CD8-positive, alpha-beta memory T cell (primary cell): ENCODE data around the gene KCTD18. TPM values are rescaled to one million over a fixed set of nuclear protein-coding genes. Genes with fewer than 3 reads are reported as not detected.
A peak's percentile ranks its signal among the peaks of the same experiment; 100 is the strongest.

Source experiments
- CTCF ChIA-PET: fragments of 350-600 bp; sonication (Branson Sonifier 250); formaldehyde crosslinking; loops from one replicate; lab custom pipeline; 2021; ENCODE audit warnings: antibody characterized with exemption; lab: Charles Lee
- POLR2A ChIA-PET: fragments of 350-600 bp; sonication (Branson Sonifier 250); formaldehyde crosslinking; loops from one replicate; lab custom pipeline; 2021; ENCODE audit warnings: antibody characterized with exemption; lab: Charles Lee
- DNase-seq, 5 donors: peaks; one replicate each; pipeline versions ENCODE4 v3.0.0 to v3.0.0-alpha.2; 2020 to 2022; ENCODE audit warnings: mixed read lengths in 1 of 5
- H3K27ac ChIP-seq: one replicate; pipeline ENCODE4 v1.7.0; 2013; ENCODE audit warnings: low read depth, mild to moderate bottlenecking, low read length, moderate library complexity
- H3K27me3 ChIP-seq: 2 replicates; pipeline ENCODE4 v1.7.0; 2013; ENCODE audit warnings: low read length, mild to moderate bottlenecking; ENCODE audit not compliant: insufficient read depth, poor library complexity, severe bottlenecking
- H3K36me3 ChIP-seq: 2 replicates; pipeline ENCODE4 v1.7.0; 2013; ENCODE audit warnings: mild to moderate bottlenecking, low read length, moderate library complexity; ENCODE audit not compliant: insufficient read depth
- H3K4me1 ChIP-seq: 2 replicates; pipeline ENCODE4 v1.7.0; 2013; ENCODE audit warnings: mild to moderate bottlenecking, low read length, moderate library complexity; ENCODE audit not compliant: insufficient read depth
- H3K4me3 ChIP-seq: 2 replicates; pipeline ENCODE4 v1.7.0; 2013; ENCODE audit warnings: mild to moderate bottlenecking, low read length
- H3K9me3 ChIP-seq: 2 replicates; pipeline ENCODE4 v1.7.0; 2013; ENCODE audit warnings: mild to moderate bottlenecking, low read length
- H3K27ac Mint-ChIP-seq, 8 donors: one replicate each; pipeline ENCODE4 v1.8.0; 2020 to 2021; ENCODE audit warnings: mixed read lengths in 8 of 8, mild to moderate bottlenecking in 6 of 8, inconsistent platforms in 3 of 8, moderate library complexity in 3 of 8
- H3K27me3 Mint-ChIP-seq, 2 donors: one replicate each; pipeline ENCODE4 v1.8.0; 2020 to 2021; ENCODE audit warnings: mixed read lengths in 2 of 2, mild to moderate bottlenecking in 1 of 2, moderate library complexity in 1 of 2
- H3K36me3 Mint-ChIP-seq, 3 donors: one replicate each; pipeline ENCODE4 v1.8.0; 2020 to 2021; ENCODE audit warnings: mixed read lengths in 3 of 3, inconsistent platforms in 1 of 3, mild to moderate bottlenecking in 1 of 3
- H3K4me1 Mint-ChIP-seq, 3 donors: one replicate each; pipeline ENCODE4 v1.8.0; 2020 to 2021; ENCODE audit warnings: mixed read lengths in 3 of 3, inconsistent platforms in 1 of 3, mild to moderate bottlenecking in 1 of 3
- H3K4me3 Mint-ChIP-seq, 7 donors: one replicate each; pipeline ENCODE4 v1.8.0; 2020 to 2021; ENCODE audit warnings: mixed read lengths in 7 of 7, mild to moderate bottlenecking in 6 of 7, moderate library complexity in 4 of 7, inconsistent platforms in 2 of 7
- H3K9me3 Mint-ChIP-seq, 5 donors: one replicate each; pipeline ENCODE4 v1.8.0; 2020 to 2022; ENCODE audit warnings: mixed read lengths in 5 of 5, mild to moderate bottlenecking in 3 of 5, moderate library complexity in 2 of 5, inconsistent platforms in 1 of 5
- polyA plus RNA-seq: library from polyadenylated mRNA; unstranded; fragments of 300-500 nt; fragmentation: Illumina TruSeq; gene quantifications from one replicate; pipeline ENCODE4 v1.2.3, GENCODE V29; 2021
- total RNA-seq, 2 experiments: library from RNA; stranded (reverse); gene quantifications; one replicate each; pipeline ENCODE4 v1.2.3, GENCODE V29; 2021

Gene KCTD18
- total and polyA plus RNA-seq, 3 experiments from 2014 or later, result 14.5 to 15.3 (median 14.7) TPM

GRCh38 chr2:200525551-200525881, 15.6 kb upstream of the KCTD18 start:
- Histone ChIP-seq H3K27me3 (no peaks in the 10 kb centered on the region), H3K27ac (peak overlapping the region; percentile 48), H3K4me3 (peak overlapping the region; percentile 91), H3K9me3 (no peaks in the 10 kb centered on the region), H3K36me3 (no peaks in the 10 kb centered on the region), H3K4me1 (peaks cover 10% of the 10 kb centered on the region)
- ChIA-PET CTCF (interaction anchor here (1.4 to 3.5 kb wide), 3 partner anchors 10 to 16 kb away, joined by 6 to 8 read pairs (median 6); partner anchors contain the start of gene KCTD18), POLR2A (interaction anchor here (0.6 to 2.0 kb wide), 2 partner anchors 15 to 220 kb away, joined by 5 to 8 read pairs; partner anchors contain the start of gene KCTD18)
- Mint-ChIP-seq H3K4me1 (peaks cover 12 to 16% (median 14%) of the 10 kb centered on the region in 3 donors), H3K4me3 (peak overlapping the region; percentile 91 to 98 (median 92)), H3K27me3 (peaks cover 0 to 3% of the 10 kb centered on the region in 2 donors), H3K9me3 (no peaks in the 10 kb centered on the region), H3K36me3 (peaks cover 0 to 4% (median 0%) of the 10 kb centered on the region in 3 donors), H3K27ac (peak overlapping the region; percentile 38 to 88 (median 75))
- DNase-seq, result no peak

- no peaks in the 10 kb centered on the region for H3K27me3 ChIP-seq
- no peak for DNase-seq
- Mint-ChIP-seq H3K4me3 (peak overlapping the region in 4 of 7 donors; percentile 9 to 92 (median 91)), H3K36me3 (peaks cover 0 to 4% (median 0%) of the 10 kb centered on the region in 3 donors), H3K27me3 (peaks cover 0 to 3% of the 10 kb centered on the region in 2 donors), H3K27ac (no peak overlapping the region), H3K9me3 (no peaks in the 10 kb centered on the region), H3K4me1 (peaks cover 12 to 16% (median 14%) of the 10 kb centered on the region in 3 donors)
- ChIA-PET CTCF (interaction anchor here (1.4 to 3.5 kb wide), 4 partner anchors 9 to 16 kb away, joined by 6 to 8 read pairs (median 6); partner anchors contain the start of gene KCTD18), POLR2A (interaction anchor here (0.6 to 2.0 kb wide), 2 partner anchors 15 to 220 kb away, joined by 5 to 8 read pairs; partner anchors contain the start of gene KCTD18)
- no peak overlapping the region for H3K27ac ChIP-seq
- no peaks in the 10 kb centered on the region for H3K36me3 ChIP-seq
- H3K9me3 ChIP-seq, result no peaks in the 10 kb centered on the region
- peak overlapping the region; percentile 91 for H3K4me3 ChIP-seq
- H3K4me1 ChIP-seq, result peaks cover 10% of the 10 kb centered on the region
These were observed 15.2 kb upstream of the KCTD18 start for GRCh38 chr2:200525066-200525465.

- no peaks in the 10 kb centered on the region for H3K9me3 ChIP-seq
- no peak overlapping the region for H3K27ac ChIP-seq
- no peak overlapping the region for H3K4me3 ChIP-seq
- no peaks in the 10 kb centered on the region for H3K36me3 ChIP-seq
- no peak overlapping the region for H3K27ac Mint-ChIP-seq
- peaks cover 0 to 3% of the 10 kb centered on the region in 2 donors for H3K27me3 Mint-ChIP-seq
- H3K9me3 Mint-ChIP-seq, result no peaks in the 10 kb centered on the region
- no peak for DNase-seq
- peaks cover 10% of the 10 kb centered on the region for H3K4me1 ChIP-seq
- peak overlapping the region in 1 of 7 donors; percentile 68 for H3K4me3 Mint-ChIP-seq
- ChIA-PET POLR2A (interaction anchor here (0.7 kb wide), 1 partner anchor 11 kb away, joined by 3 read pairs; no protein-coding TSS in a partner anchor), CTCF (interaction anchor here (1.4 to 3.5 kb wide), 3 partner anchors 8 to 14 kb away, joined by 3 to 8 read pairs (median 6); partner anchors contain the start of gene KCTD18)
- peaks cover 0 to 4% (median 0%) of the 10 kb centered on the region in 3 donors for H3K36me3 Mint-ChIP-seq
- peaks cover 12 to 16% (median 14%) of the 10 kb centered on the region in 3 donors for H3K4me1 Mint-ChIP-seq
- H3K27me3 ChIP-seq, result no peaks in the 10 kb centered on the region
These were observed 13.7 kb upstream of the KCTD18 start for GRCh38 chr2:200523604-200524003.

- ChIA-PET CTCF (interaction anchor here (1.4 to 2.0 kb wide), 2 partner anchors 13 to 14 kb away, joined by 3 to 6 read pairs; partner anchors contain the start of gene KCTD18), POLR2A (no interaction called here)
- no peak for DNase-seq
These were observed 13.3 kb upstream of the KCTD18 start for GRCh38 chr2:200523158-200523557.

GRCh38 chr2:200515155-200515554, 5.3 kb upstream of the KCTD18 start:
- ChIA-PET POLR2A (no interaction called here), CTCF (interaction anchor here (1.4 kb wide), 1 partner anchor 10 kb away, joined by 8 read pairs; the partner anchor contains the start of gene SGO2)
- Mint-ChIP-seq H3K4me3 (no peak overlapping the region), H3K4me1 (peaks cover 12 to 16% (median 15%) of the 10 kb centered on the region in 3 donors), H3K36me3 (peaks cover 0 to 6% (median 0%) of the 10 kb centered on the region in 3 donors), H3K27ac (no peak overlapping the region), H3K9me3 (peaks cover 0 to 9% (median 3%) of the 10 kb centered on the region in 5 donors), H3K27me3 (peaks cover 6 to 8% of the 10 kb centered on the region in 2 donors)
- H3K4me3 ChIP-seq, result no peak overlapping the region
- DNase-seq, result no peak
- no peaks in the 10 kb centered on the region for H3K9me3 ChIP-seq
- no peaks in the 10 kb centered on the region for H3K36me3 ChIP-seq
- H3K4me1 ChIP-seq, result peaks cover 26% of the 10 kb centered on the region
- no peak overlapping the region for H3K27ac ChIP-seq
- H3K27me3 ChIP-seq, result no peaks in the 10 kb centered on the region

More at GRCh38 chr2:200523158-200523557, 13.3 kb upstream of the KCTD18 start:
- H3K4me1 Mint-ChIP-seq, result peaks cover 12 to 16% (median 14%) of the 10 kb centered on the region in 3 donors
- H3K27ac ChIP-seq, result no peak overlapping the region
- no peaks in the 10 kb centered on the region for H3K36me3 ChIP-seq
- no peak overlapping the region for H3K4me3 ChIP-seq
- H3K27ac Mint-ChIP-seq, result no peak overlapping the region
- no peaks in the 10 kb centered on the region for H3K9me3 Mint-ChIP-seq
- H3K4me3 Mint-ChIP-seq, result no peak overlapping the region
- H3K36me3 Mint-ChIP-seq, result peaks cover 0 to 4% (median 0%) of the 10 kb centered on the region in 3 donors
- H3K9me3 ChIP-seq, result no peaks in the 10 kb centered on the region
- H3K27me3 ChIP-seq, result no peaks in the 10 kb centered on the region
- peaks cover 10% of the 10 kb centered on the region for H3K4me1 ChIP-seq
- H3K27me3 Mint-ChIP-seq, result peaks cover 0 to 3% of the 10 kb centered on the region in 2 donors

GRCh38 chr2:200509235-200509611, 645 bp downstream of the KCTD18 start:
- peaks cover 0 to 18% (median 0%) of the 10 kb centered on the region in 3 donors for H3K36me3 Mint-ChIP-seq
- CTCF ChIA-PET, result interaction anchor here (1.1 to 1.6 kb wide), 5 partner anchors 15 to 27 kb away, joined by 6 to 7 read pairs (median 7); partner anchors contain the start of gene SGO2
- Histone ChIP-seq H3K36me3 (no peaks in the 10 kb centered on the region), H3K9me3 (no peaks in the 10 kb centered on the region), H3K27ac (peak overlapping the region; percentile 69), H3K27me3 (no peaks in the 10 kb centered on the region), H3K4me1 (peaks cover 23% of the 10 kb centered on the region), H3K4me3 (peak overlapping the region; percentile 91)
- H3K4me3 Mint-ChIP-seq, result peak overlapping the region in 6 of 7 donors; percentile 89 to 92 (median 91)
- peak in 1 of 5 donors; percentile 11 for DNase-seq
- H3K27ac Mint-ChIP-seq, result peak overlapping the region; percentile 84 to 97 (median 95)
- peaks cover 27 to 55% (median 38%) of the 10 kb centered on the region in 3 donors for H3K4me1 Mint-ChIP-seq
- POLR2A ChIA-PET, result interaction anchor here (1.0 to 1.6 kb wide), 2 partner anchors 17 to 553 kb away, joined by 3 to 8 read pairs; partner anchors contain the start of gene SGO2
- no peaks in the 10 kb centered on the region for H3K27me3 Mint-ChIP-seq
- H3K9me3 Mint-ChIP-seq, result no peaks in the 10 kb centered on the region

- Histone ChIP-seq H3K27me3 (no peaks in the 10 kb centered on the region), H3K4me3 (no peak overlapping the region), H3K36me3 (no peaks in the 10 kb centered on the region), H3K4me1 (peaks cover 22% of the 10 kb centered on the region), H3K9me3 (no peaks in the 10 kb centered on the region), H3K27ac (no peak overlapping the region)
- ChIA-PET CTCF (no interaction called here), POLR2A (no interaction called here)
- H3K36me3 Mint-ChIP-seq, result peaks cover 10 to 30% (median 12%) of the 10 kb centered on the region in 3 donors
- H3K27ac Mint-ChIP-seq, result peak overlapping the region in 2 of 8 donors; percentile 44 to 49
- H3K4me3 Mint-ChIP-seq, result peak overlapping the region in 1 of 7 donors; percentile 54
- H3K27me3 Mint-ChIP-seq, result no peaks in the 10 kb centered on the region
- H3K9me3 Mint-ChIP-seq, result no peaks in the 10 kb centered on the region
- peaks cover 29 to 62% (median 47%) of the 10 kb centered on the region in 3 donors for H3K4me1 Mint-ChIP-seq
- no peak for DNase-seq
These were observed 2.7 kb downstream of the KCTD18 start for GRCh38 chr2:200507179-200507578.

- Mint-ChIP-seq H3K4me1 (peaks cover 29 to 62% (median 48%) of the 10 kb centered on the region in 3 donors), H3K27ac (peak overlapping the region in 1 of 8 donors; percentile 17), H3K27me3 (no peaks in the 10 kb centered on the region), H3K9me3 (no peaks in the 10 kb centered on the region), H3K4me3 (no peak overlapping the region), H3K36me3 (peaks cover 10 to 33% (median 13%) of the 10 kb centered on the region in 3 donors)
- no peak for DNase-seq
- no peaks in the 10 kb centered on the region for H3K27me3 ChIP-seq
- H3K4me1 ChIP-seq, result peaks cover 22% of the 10 kb centered on the region
- H3K27ac ChIP-seq, result no peak overlapping the region
- no peak overlapping the region for H3K4me3 ChIP-seq
- no peaks in the 10 kb centered on the region for H3K9me3 ChIP-seq
- no peaks in the 10 kb centered on the region for H3K36me3 ChIP-seq
- ChIA-PET CTCF (no interaction called here), POLR2A (no interaction called here)
These were observed 3.2 kb downstream of the KCTD18 start for GRCh38 chr2:200506679-200507078.
